Heart left ventricle (tissue), 13 donors: ENCODE data around the gene REEP3.

ENCODE experiments used
- POLR2A ChIP-seq, 2 donors: fragments of 450-650 bp; IDR thresholded peaks; one replicate each; pipeline ENCODE4 v1.6.1; 2017; ENCODE audit warnings: antibody characterized with exemption in 2 of 2, mild to moderate bottlenecking in 2 of 2, moderate library complexity in 2 of 2
- TF ChIP-seq, protein P1 (sequence below), 12 donors: fragments of 200-600 bp; sonication (generic) in 4 of 12; IDR thresholded peaks; one replicate each; pipeline versions ENCODE4 v1.5.0 to v1.8.0; 2018 to 2022; ENCODE audit warnings: antibody characterized with exemption in 12 of 12, mild to moderate bottlenecking in 5 of 12
- donor health status: ischemic (EF 13 %, LVEDD 7.1; RV severe dilation, severe dysfunction).
- donor health status: DM: no; HTN: yes; CAD: no.
- donor health status: DM: no; HTN: no; CAD: no.
- donor health status: ischemic (EF 25% LVEDD 6.9; RV normal size, moderate dysfunction).
- donor health status: ischemic (EF 25% LVEDD 5.7; RV mildly dilated, moderate dysfunction).
- donor health status: ischemic (EF 35%, LVEDD 5.7; RV mildly dilated, moderate dysfunction).
- donor health status: nonischemic (EF 11% LVEDD 7.7; RV severe dilation, severe dysfunction).
- donor health status: DM: yes; HTN: yes; CAD: no.
- donor health status: PGD.
- donor health status: ischemic (EF 29% LVEDD 5.4; RV normal size, mild dysfunction).
- donor health status: nonischemic (EF 23%, LVEDD 6.1; RV moderate dilation, normal function).

- TF ChIP-seq, protein P1, sequence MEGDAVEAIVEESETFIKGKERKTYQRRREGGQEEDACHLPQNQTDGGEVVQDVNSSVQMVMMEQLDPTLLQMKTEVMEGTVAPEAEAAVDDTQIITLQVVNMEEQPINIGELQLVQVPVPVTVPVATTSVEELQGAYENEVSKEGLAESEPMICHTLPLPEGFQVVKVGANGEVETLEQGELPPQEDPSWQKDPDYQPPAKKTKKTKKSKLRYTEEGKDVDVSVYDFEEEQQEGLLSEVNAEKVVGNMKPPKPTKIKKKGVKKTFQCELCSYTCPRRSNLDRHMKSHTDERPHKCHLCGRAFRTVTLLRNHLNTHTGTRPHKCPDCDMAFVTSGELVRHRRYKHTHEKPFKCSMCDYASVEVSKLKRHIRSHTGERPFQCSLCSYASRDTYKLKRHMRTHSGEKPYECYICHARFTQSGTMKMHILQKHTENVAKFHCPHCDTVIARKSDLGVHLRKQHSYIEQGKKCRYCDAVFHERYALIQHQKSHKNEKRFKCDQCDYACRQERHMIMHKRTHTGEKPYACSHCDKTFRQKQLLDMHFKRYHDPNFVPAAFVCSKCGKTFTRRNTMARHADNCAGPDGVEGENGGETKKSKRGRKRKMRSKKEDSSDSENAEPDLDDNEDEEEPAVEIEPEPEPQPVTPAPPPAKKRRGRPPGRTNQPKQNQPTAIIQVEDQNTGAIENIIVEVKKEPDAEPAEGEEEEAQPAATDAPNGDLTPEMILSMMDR (IDR thresholded peaks at IDR 0.05) = peak in 2 of 12 donors; percentile 4 to 7
- peak in 1 of 2 donors; percentile 62 for TF ChIP-seq POLR2A (IDR thresholded peaks at IDR 0.05)
Observed at GRCh38 chr10:63630085-63630930, 109.1 kb downstream of the REEP3 start.
